Measurements from ENCODE around the gene ART1.
"Not testable (repeated sequence)": the region's sequence is repeated elsewhere in the genome, so short reads cannot be mapped to it uniquely, and the experiment has no call there.

ART1 gene

DNA sequence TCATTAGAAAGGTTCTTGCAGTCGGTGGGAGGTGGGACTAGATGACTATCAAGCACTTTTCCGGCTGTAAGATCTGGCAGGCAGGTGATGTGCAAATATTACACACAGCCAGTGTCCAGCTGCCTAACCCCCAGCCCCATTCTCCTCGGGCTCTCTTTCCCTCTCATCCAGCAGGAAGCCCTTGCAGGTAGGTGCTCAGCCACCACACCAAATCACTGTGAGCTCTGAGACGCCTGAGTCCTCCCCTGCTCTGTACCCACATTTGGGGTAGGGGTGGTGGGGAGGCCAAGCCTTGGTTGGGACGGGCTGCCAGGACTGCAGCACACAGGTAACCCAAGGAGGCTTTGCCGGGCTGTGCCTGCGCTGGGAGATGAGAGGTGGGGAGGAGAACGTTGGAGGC, 3.7 kb upstream of the ART1 start:
- Histone ChIP-seq H3K36me3 (ENCODE audit: low read depth) (no peaks in the 10 kb centered on the region), H3K27ac (ENCODE audit: poor library complexity, severe bottlenecking) (no peak overlapping the region), H3K4me1 (ENCODE audit: insufficient read depth, poor library complexity, severe bottlenecking) (no peaks in the 10 kb centered on the region), H3K27me3 (ENCODE audit: insufficient read depth, poor library complexity, severe bottlenecking) (no peaks in the 10 kb centered on the region), H3K9me3 (ENCODE audit: severe bottlenecking) (no peaks in the 10 kb centered on the region), H3K4me3 (ENCODE audit: severe bottlenecking) (no peak overlapping the region)
- DNase-seq (ENCODE audit: low spot score) (no peak), ATAC-seq (ENCODE audit: low read depth) (no peak)
- TF ChIP-seq, protein P1, sequence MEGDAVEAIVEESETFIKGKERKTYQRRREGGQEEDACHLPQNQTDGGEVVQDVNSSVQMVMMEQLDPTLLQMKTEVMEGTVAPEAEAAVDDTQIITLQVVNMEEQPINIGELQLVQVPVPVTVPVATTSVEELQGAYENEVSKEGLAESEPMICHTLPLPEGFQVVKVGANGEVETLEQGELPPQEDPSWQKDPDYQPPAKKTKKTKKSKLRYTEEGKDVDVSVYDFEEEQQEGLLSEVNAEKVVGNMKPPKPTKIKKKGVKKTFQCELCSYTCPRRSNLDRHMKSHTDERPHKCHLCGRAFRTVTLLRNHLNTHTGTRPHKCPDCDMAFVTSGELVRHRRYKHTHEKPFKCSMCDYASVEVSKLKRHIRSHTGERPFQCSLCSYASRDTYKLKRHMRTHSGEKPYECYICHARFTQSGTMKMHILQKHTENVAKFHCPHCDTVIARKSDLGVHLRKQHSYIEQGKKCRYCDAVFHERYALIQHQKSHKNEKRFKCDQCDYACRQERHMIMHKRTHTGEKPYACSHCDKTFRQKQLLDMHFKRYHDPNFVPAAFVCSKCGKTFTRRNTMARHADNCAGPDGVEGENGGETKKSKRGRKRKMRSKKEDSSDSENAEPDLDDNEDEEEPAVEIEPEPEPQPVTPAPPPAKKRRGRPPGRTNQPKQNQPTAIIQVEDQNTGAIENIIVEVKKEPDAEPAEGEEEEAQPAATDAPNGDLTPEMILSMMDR (IDR thresholded peaks at IDR 0.05; ENCODE audit: poor library complexity, severe bottlenecking), result no peak

DNA sequence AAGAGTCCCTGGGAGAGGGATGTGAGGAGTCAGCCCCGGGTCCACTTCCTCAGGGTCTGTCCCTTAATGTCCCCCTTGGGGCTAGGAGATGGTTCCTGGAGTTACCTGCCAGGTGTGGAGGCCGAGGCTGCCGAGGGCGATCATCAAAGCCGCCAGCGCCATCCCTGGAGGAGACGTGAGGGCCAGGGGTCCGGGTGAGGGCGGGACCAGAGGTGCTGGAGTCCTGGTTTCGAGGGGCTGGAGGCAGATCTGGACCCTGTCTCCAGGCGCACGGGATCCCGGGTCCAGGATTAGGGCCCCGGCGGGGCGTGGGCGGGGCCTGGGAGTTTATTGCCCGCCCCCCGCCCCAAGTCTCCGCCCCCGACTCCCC, 3.2 kb upstream of the ART1 start, which contains the start of gene ART5:
Gene ART5, minus strand, starts transcription at position 292 of the 370 bp plus-strand sequence. Its CDS starts 130 bp downstream, at position 162.
- H3K27ac ChIP-seq (ENCODE audit: poor library complexity, severe bottlenecking), result no peak within 1 kb of the TSS

DNA sequence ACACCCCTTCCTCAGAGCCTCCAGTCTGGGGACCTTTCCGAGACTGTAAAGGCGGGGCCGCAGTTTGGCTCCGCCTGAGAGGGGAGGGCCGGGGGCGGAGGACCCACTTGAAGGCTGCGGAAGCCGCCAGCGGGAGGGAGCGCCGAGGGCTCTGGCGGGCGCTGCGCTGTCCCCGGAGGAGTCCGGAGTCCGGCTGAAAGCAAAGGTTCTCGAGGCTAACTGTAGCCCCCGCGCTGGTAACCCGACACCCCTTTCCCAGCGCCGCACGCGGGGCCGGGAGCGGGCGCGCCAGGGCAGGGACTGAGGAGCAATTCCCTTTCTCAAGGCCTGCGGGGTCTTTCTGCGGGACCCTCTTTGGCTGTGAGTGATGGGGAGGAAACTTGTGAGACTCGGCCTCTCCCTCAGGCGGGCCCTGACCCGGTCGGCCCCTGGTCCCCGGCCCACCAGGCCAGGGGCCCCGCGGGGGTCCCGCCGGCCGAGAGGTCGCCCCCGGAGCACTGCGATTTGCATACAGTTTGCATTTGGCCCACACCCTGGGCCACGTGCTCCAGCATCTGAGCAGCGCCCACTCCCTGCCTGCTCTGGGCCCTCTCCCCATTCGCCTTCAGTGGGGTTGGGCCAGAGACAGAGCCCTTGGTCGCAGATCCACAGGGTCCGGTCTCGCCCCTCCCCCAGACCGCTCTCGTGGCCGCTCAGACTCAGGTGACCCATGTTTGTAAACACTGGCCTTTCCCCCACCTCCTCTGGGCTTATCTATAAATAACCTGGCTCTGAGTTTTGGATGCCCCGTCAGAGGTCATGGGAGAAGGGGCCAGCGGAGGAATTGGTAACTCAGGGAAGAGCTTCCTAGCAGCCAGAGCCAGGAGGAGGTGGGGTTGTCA, 2.6 kb upstream of the ART1 start:
- Histone ChIP-seq H3K4me3 (ENCODE audit: severe bottlenecking) (peak overlapping the region; percentile 32), H3K27me3 (ENCODE audit: insufficient read depth, poor library complexity, severe bottlenecking) (no peaks in the 10 kb centered on the region), H3K27ac (ENCODE audit: poor library complexity, severe bottlenecking) (no peak overlapping the region), H3K4me1 (ENCODE audit: insufficient read depth, poor library complexity, severe bottlenecking) (no peaks in the 10 kb centered on the region), H3K9me3 (ENCODE audit: severe bottlenecking) (no peaks in the 10 kb centered on the region), H3K36me3 (ENCODE audit: low read depth) (no peaks in the 10 kb centered on the region)
- DNase-seq (ENCODE audit: low spot score) (no peak), ATAC-seq (ENCODE audit: low read depth) (peak; percentile 89)
- TF ChIP-seq, protein P1 (IDR thresholded peaks at IDR 0.05; ENCODE audit: poor library complexity, severe bottlenecking), result no peak

More for the DNA sequence above, 3.2 kb upstream of the ART1 start, which contains the start of gene ART5:
- peak within 1 kb of the TSS; percentile 32 for H3K4me3 ChIP-seq (ENCODE audit: severe bottlenecking)
- no peaks in the 10 kb centered on the region for H3K27me3 ChIP-seq (ENCODE audit: insufficient read depth, poor library complexity, severe bottlenecking)
- no peaks in the 10 kb centered on the region for H3K4me1 ChIP-seq (ENCODE audit: insufficient read depth, poor library complexity, severe bottlenecking)
- no peak for ATAC-seq (ENCODE audit: low read depth)
- TF ChIP-seq, protein P1 (IDR thresholded peaks at IDR 0.05; ENCODE audit: poor library complexity, severe bottlenecking), result no peak
- no peaks in the 10 kb centered on the region for H3K36me3 ChIP-seq (ENCODE audit: low read depth)
- no peak for DNase-seq (ENCODE audit: low spot score)
- no peaks in the 10 kb centered on the region for H3K9me3 ChIP-seq (ENCODE audit: severe bottlenecking)

DNA sequence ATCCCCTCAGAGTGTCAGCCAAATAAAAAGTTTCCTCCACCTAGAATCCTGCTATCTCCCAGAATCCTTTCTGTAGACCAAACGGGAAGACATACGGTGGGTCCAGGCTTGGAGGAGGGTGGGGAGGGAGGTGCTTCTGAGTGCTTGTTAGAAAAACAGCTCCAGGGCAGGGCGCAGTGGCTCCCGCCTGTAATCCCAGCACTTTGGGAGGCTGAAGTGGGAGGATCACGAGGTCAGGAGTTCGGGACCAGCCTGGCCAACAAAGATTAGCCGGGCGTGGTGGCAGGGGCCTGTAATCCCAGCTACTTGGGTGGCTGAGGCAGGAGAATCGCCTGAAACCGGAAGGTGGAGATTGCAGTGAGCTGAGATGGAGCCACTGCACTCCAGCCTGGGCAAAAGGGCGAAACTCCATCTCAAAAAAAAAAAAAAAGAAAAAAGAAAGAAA, 1.8 kb upstream of the ART1 start:
- DNase-seq (ENCODE audit: low spot score); ATAC-seq (ENCODE audit: low read depth); H3K9me3 ChIP-seq (ENCODE audit: severe bottlenecking); H3K27ac ChIP-seq (ENCODE audit: poor library complexity, severe bottlenecking); H3K27me3 ChIP-seq (ENCODE audit: insufficient read depth, poor library complexity, severe bottlenecking); H3K36me3 ChIP-seq (ENCODE audit: low read depth); H3K4me1 ChIP-seq (ENCODE audit: insufficient read depth, poor library complexity, severe bottlenecking); H3K4me3 ChIP-seq (ENCODE audit: severe bottlenecking): not testable (repeated sequence)

DNA sequence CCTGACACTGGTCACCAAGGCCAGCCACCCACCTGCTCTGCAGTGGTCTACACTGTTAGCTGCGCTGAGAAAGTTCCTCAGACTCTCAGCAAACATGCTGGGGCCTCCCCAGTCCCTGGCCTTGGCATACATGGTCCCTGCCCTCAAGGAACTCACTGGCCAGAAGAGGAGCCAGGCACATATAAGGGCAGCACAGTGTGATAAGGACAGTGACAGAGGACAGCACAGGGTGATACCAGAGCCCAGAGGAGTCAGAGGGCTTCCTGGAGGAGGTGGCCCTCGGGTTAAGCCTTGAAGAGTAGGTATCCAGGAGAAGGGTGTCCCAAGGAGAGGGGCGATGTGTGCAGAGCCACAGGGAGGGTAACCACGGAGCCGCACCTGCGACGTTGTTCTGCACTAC, 624 bp downstream of the ART1 start:
- H3K4me3 ChIP-seq (ENCODE audit: severe bottlenecking), result no peak overlapping the region
- DNase-seq (ENCODE audit: low spot score) (no peak), ATAC-seq (ENCODE audit: low read depth) (no peak)
- no peaks in the 10 kb centered on the region for H3K9me3 ChIP-seq (ENCODE audit: severe bottlenecking)
- peaks cover 10% of the 10 kb centered on the region for H3K27me3 ChIP-seq (ENCODE audit: insufficient read depth, poor library complexity, severe bottlenecking)
- TF ChIP-seq, protein P1 (IDR thresholded peaks at IDR 0.05; ENCODE audit: poor library complexity, severe bottlenecking), result no peak
- no peaks in the 10 kb centered on the region for H3K4me1 ChIP-seq (ENCODE audit: insufficient read depth, poor library complexity, severe bottlenecking)
- no peaks in the 10 kb centered on the region for H3K36me3 ChIP-seq (ENCODE audit: low read depth)
- no peak overlapping the region for H3K27ac ChIP-seq (ENCODE audit: poor library complexity, severe bottlenecking)

DNA sequence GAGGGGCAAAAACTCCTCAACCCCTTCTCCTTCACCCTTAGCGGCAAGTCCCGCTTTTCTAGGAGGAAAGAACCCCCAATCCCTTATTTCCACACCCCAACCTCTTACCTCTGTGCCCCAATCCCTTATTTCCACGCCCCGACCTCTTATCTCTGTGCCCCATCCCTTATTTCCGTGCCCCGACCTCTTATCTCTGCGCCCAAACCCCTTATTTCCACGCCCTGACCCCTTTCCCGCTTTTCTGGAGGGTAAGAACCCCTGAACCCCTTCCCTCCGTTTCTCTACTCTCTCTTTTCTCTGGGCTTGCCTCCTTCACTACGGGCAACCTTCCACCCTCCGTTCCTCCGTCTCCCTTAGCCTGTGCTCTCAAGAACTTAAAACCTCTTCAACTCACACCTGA, 3.9 kb downstream of the ART1 start:
- H3K9me3 ChIP-seq (ENCODE audit: severe bottlenecking); H3K27ac ChIP-seq (ENCODE audit: poor library complexity, severe bottlenecking); DNase-seq (ENCODE audit: low spot score); H3K4me1 ChIP-seq (ENCODE audit: insufficient read depth, poor library complexity, severe bottlenecking); H3K4me3 ChIP-seq (ENCODE audit: severe bottlenecking); H3K36me3 ChIP-seq (ENCODE audit: low read depth); ATAC-seq (ENCODE audit: low read depth): not testable (repeated sequence)
- peaks cover 10% of the 10 kb centered on the region for H3K27me3 ChIP-seq (ENCODE audit: insufficient read depth, poor library complexity, severe bottlenecking)

DNA sequence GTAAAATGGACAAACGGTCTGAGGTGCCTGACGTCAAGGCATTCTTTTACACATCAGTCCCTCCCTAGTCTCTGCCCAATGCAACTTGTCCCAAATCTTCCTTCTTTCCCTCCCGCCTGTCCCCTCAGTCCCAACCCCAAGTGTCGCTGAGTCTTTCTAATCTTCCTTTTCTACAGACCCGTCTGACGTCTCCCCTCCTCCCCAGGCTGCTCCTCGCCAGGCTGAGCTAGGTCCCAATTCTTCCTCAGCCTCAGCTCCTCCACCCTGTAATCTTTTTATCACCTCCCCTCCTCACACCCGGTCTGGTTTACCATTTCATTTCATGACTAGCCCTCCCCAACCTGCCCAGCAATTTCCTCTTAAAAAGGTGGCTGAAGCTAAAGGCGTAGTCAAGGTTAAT, 4.4 kb downstream of the ART1 start:
- not testable (repeated sequence) for H3K27ac ChIP-seq (ENCODE audit: poor library complexity, severe bottlenecking); H3K36me3 ChIP-seq (ENCODE audit: low read depth); H3K4me1 ChIP-seq (ENCODE audit: insufficient read depth, poor library complexity, severe bottlenecking); DNase-seq (ENCODE audit: low spot score); H3K9me3 ChIP-seq (ENCODE audit: severe bottlenecking); H3K4me3 ChIP-seq (ENCODE audit: severe bottlenecking); ATAC-seq (ENCODE audit: low read depth)
- H3K27me3 ChIP-seq (ENCODE audit: insufficient read depth, poor library complexity, severe bottlenecking), result peaks cover 10% of the 10 kb centered on the region

DNA sequence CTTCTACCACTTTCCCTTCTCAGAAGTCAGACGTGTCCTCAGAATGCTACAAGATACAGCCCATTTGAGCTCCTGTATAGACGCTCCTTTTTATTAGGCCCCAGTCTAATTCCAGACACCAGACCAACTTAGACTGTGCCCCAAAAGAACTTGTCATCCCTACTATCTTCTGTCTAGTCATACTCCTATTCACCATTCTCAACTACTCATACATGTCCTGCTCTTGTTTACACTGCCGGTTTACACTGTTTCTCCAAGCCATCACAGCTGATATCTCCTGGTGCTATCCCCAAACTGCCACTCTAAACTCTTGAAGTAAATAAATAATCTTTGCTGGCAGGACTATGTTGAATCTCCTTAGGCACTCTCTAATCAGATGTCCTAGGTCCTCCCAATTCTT, 7.6 kb downstream of the ART1 start:
- not testable (repeated sequence) for ATAC-seq (ENCODE audit: low read depth); H3K36me3 ChIP-seq (ENCODE audit: low read depth); H3K4me1 ChIP-seq (ENCODE audit: insufficient read depth, poor library complexity, severe bottlenecking); H3K4me3 ChIP-seq (ENCODE audit: severe bottlenecking); H3K9me3 ChIP-seq (ENCODE audit: severe bottlenecking); DNase-seq (ENCODE audit: low spot score); H3K27ac ChIP-seq (ENCODE audit: poor library complexity, severe bottlenecking)
- H3K27me3 ChIP-seq (ENCODE audit: insufficient read depth, poor library complexity, severe bottlenecking), result peaks cover 10% of the 10 kb centered on the region

All from RWPE2 (cell line).